ENCODE data around the gene ACACB.

ACACB gene

DNA sequence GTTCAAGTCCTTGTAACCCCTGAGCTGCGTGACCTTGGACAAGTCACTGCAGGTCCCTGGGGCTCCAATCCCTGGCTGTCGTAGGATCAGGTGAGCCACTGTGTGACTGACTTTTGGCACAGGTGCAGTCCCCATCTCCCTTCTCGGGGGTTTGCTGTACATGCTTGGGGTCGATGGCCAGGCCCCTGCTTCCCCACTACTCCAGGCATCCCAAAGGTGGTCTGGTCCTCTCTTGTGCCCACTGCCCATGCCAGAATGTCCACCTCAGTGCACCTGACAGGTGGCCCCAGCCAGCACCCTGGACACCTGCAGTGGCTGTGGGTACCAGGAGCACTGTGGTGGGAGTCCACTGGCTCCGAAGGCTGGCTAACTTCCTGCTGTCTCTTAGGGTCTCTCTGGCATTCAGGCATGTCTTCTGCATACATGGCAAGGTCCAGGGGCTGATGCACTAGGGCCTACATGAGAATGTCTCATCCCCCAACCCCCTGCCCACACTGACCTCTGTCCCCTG is 178.0 kb downstream of the ACACB start:
- Histone ChIP-seq H3K27ac (ENCODE audit: low read depth, low read length, poor library complexity, severe bottlenecking) (no peak overlapping the region), H3K9me2 (ENCODE audit: low read depth, low read length) (no peaks in the 10 kb centered on the region), H3K4me2 (ENCODE audit: low read length) (no peak overlapping the region)

DNA sequence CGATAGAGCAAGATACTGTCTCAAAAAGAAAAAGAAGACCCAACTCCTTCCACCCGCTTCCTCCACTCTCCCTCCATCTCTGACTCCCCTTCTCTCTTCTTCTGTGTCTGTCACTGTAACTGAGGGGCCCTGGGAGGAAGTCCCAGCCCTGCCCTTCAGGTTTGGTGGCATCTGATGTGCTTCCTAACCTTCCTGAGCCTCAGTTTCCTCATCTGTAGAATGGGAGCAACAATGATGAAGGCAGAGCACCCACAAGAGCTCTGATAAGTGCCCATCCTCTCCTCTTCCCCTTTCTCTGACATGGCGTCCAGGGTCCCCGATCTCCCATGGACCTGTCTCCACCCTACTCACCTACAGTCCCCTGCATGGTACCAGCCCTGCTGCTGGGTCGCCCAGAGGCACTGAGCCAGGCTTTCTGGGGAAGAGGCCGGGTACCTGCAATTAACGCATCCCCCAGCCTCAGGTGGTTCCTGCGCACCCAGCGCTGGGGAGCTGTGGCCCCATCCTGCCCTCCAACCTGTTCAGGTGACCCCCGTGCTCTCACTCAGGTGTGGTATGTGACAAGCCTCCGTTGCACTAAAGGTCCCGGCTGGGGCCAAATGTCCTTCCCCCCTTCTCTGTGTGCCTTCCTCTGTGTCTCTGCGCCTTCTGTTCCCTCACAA is 179.5 kb downstream of the ACACB start:
- Histone ChIP-seq H3K79me2 (ENCODE audit: insufficient read depth, low read length) (no peaks in the 10 kb centered on the region), H3F3A (ENCODE audit: insufficient read depth, low read length) (no peaks in the 10 kb centered on the region), H3K4me1 (ENCODE audit: insufficient read depth, low read length, severe bottlenecking) (no peaks in the 10 kb centered on the region), H3K9me2 (ENCODE audit: low read depth, low read length) (no peaks in the 10 kb centered on the region), H2AFZ (ENCODE audit: low read length) (no peak overlapping the region), H3K27ac (ENCODE audit: low read depth, low read length, poor library complexity, severe bottlenecking) (no peak overlapping the region), H3K27me3 (ENCODE audit: insufficient read depth, low read length) (no peaks in the 10 kb centered on the region), H3K4me3 (ENCODE audit: low read depth, low read length, poor library complexity, severe bottlenecking) (no peak overlapping the region), H3K9ac (ENCODE audit: low read length) (no peak overlapping the region), H3K36me3 (ENCODE audit: insufficient read depth, low read length) (no peaks in the 10 kb centered on the region), H4K20me1 (ENCODE audit: insufficient read depth, low read length) (no peaks in the 10 kb centered on the region), H3K4me2 (ENCODE audit: low read length) (no peak overlapping the region), H3K9me3 (ENCODE audit: low read length) (no peaks in the 10 kb centered on the region)
- TF ChIP-seq, protein P1, sequence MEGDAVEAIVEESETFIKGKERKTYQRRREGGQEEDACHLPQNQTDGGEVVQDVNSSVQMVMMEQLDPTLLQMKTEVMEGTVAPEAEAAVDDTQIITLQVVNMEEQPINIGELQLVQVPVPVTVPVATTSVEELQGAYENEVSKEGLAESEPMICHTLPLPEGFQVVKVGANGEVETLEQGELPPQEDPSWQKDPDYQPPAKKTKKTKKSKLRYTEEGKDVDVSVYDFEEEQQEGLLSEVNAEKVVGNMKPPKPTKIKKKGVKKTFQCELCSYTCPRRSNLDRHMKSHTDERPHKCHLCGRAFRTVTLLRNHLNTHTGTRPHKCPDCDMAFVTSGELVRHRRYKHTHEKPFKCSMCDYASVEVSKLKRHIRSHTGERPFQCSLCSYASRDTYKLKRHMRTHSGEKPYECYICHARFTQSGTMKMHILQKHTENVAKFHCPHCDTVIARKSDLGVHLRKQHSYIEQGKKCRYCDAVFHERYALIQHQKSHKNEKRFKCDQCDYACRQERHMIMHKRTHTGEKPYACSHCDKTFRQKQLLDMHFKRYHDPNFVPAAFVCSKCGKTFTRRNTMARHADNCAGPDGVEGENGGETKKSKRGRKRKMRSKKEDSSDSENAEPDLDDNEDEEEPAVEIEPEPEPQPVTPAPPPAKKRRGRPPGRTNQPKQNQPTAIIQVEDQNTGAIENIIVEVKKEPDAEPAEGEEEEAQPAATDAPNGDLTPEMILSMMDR (IDR thresholded peaks at IDR 0.05; ENCODE audit: low read length), result no peak
- TF ChIP-seq EZH2 (IDR thresholded peaks at IDR 0.05; ENCODE audit: borderline replicate concordance, low read length), result no peak

More for the DNA sequence above, 178.0 kb downstream of the ACACB start:
- H3K27me3 ChIP-seq (ENCODE audit: insufficient read depth, low read length), result no peaks in the 10 kb centered on the region
- H3K36me3 ChIP-seq (ENCODE audit: insufficient read depth, low read length), result no peaks in the 10 kb centered on the region
- no peaks in the 10 kb centered on the region for H3K9me3 ChIP-seq (ENCODE audit: low read length)
- no peak for TF ChIP-seq EZH2 (IDR thresholded peaks at IDR 0.05; ENCODE audit: borderline replicate concordance, low read length)
- TF ChIP-seq, protein P1 (IDR thresholded peaks at IDR 0.05; ENCODE audit: low read length), result no peak
- no peak overlapping the region for H3K4me3 ChIP-seq (ENCODE audit: low read depth, low read length, poor library complexity, severe bottlenecking)
- H3K79me2 ChIP-seq (ENCODE audit: insufficient read depth, low read length), result no peaks in the 10 kb centered on the region
- H4K20me1 ChIP-seq (ENCODE audit: insufficient read depth, low read length), result no peaks in the 10 kb centered on the region
- no peaks in the 10 kb centered on the region for H3F3A ChIP-seq (ENCODE audit: insufficient read depth, low read length)
- H2AFZ ChIP-seq (ENCODE audit: low read length), result no peak overlapping the region
- H3K9ac ChIP-seq (ENCODE audit: low read length), result no peak overlapping the region
- no peaks in the 10 kb centered on the region for H3K4me1 ChIP-seq (ENCODE audit: insufficient read depth, low read length, severe bottlenecking)

DNA sequence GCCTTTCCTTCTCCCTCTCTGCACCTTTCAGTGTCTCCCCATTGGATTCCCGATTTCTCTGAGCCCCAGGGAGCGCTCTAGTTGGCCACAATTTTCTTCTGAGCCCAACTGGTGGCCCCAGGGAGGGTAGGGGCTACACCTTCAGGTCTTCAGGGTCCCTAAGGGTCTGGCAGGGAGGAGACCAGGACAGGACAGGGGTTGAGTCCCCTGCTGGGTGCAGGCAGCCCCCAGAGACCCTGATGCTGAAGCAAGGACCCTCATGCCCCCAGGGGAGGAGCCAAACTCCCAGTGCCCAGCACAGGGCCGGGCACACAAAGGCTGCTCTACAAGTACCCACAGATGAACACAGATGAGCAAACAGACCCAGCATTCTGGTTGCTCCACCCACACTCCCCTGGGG is 180.0 kb downstream of the ACACB start:
- H3K27me3 ChIP-seq (ENCODE audit: insufficient read depth, low read length), result no peaks in the 10 kb centered on the region
- H3K4me2 ChIP-seq (ENCODE audit: low read length), result no peak overlapping the region
- no peaks in the 10 kb centered on the region for H3F3A ChIP-seq (ENCODE audit: insufficient read depth, low read length)
- no peak overlapping the region for H3K27ac ChIP-seq (ENCODE audit: low read depth, low read length, poor library complexity, severe bottlenecking)
- H3K4me1 ChIP-seq (ENCODE audit: insufficient read depth, low read length, severe bottlenecking), result no peaks in the 10 kb centered on the region
- H4K20me1 ChIP-seq (ENCODE audit: insufficient read depth, low read length), result no peaks in the 10 kb centered on the region
- TF ChIP-seq, protein P1 (IDR thresholded peaks at IDR 0.05; ENCODE audit: low read length), result no peak
- no peak for TF ChIP-seq EZH2 (IDR thresholded peaks at IDR 0.05; ENCODE audit: borderline replicate concordance, low read length)
- no peaks in the 10 kb centered on the region for H3K79me2 ChIP-seq (ENCODE audit: insufficient read depth, low read length)
- H3K36me3 ChIP-seq (ENCODE audit: insufficient read depth, low read length), result no peaks in the 10 kb centered on the region
- H2AFZ ChIP-seq (ENCODE audit: low read length), result no peak overlapping the region
- H3K9me3 ChIP-seq (ENCODE audit: low read length), result no peaks in the 10 kb centered on the region
- no peak overlapping the region for H3K9ac ChIP-seq (ENCODE audit: low read length)
- no peaks in the 10 kb centered on the region for H3K9me2 ChIP-seq (ENCODE audit: low read depth, low read length)
- no peak overlapping the region for H3K4me3 ChIP-seq (ENCODE audit: low read depth, low read length, poor library complexity, severe bottlenecking)

Measured in OCI-LY1 (cell line).